K562 (cell line): ENCODE data around the gene IRAG1. TPM values are rescaled to one million over a fixed set of nuclear protein-coding genes. Genes with fewer than 3 reads are reported as not detected.

Experiments
- CBX2 ChIP-seq: fragments of 200-600 bp; sonication (generic); IDR thresholded peaks from one replicate; pipeline ENCODE4 v1.6.1; 2012; ENCODE audit warnings: mild to moderate bottlenecking, low read length, inconsistent platforms; ENCODE audit not compliant: insufficient read depth, poor library complexity, severe bottlenecking
- DPF2 ChIP-seq: fragments of 450-650 bp; IDR thresholded peaks from 2 replicates; pipeline ENCODE4 v1.6.1; 2016
- HNRNPUL1 ChIP-seq: fragments of 200-400 bp; formaldehyde crosslinking; IDR thresholded peaks from 2 replicates; pipeline ENCODE4 v1.6.1; 2017; ENCODE audit warnings: low read length
- NCOR1 ChIP-seq: fragments of 450-650 bp; IDR thresholded peaks from 2 replicates; pipeline ENCODE4 v1.6.1; 2016; ENCODE audit warnings: mild to moderate bottlenecking, moderate library complexity
- SNIP1 ChIP-seq: fragments of 450-650 bp; IDR thresholded peaks from 2 replicates; pipeline ENCODE4 v1.7.1; 2017; ENCODE audit warnings: low read depth, mild to moderate bottlenecking
- ZNF584 ChIP-seq: fragments of 200-800 bp; sonication (Bioruptor generic); IDR thresholded peaks from 2 replicates; pipeline ENCODE4 v1.6.1; 2016; ENCODE audit warnings: low read depth, mild to moderate bottlenecking, missing genetic modification characterization, missing compliant biosample characterization
- polyA plus RNA-seq, 8 experiments: library from polyadenylated mRNA; depleted of rRNA in 4 of 8; stranded (reverse) in 5 of 8; unstranded in 3 of 8; fragments of >200 nt; fragmentation: Nextera tagmentation in 2 of 8; fragmentation: Illumina TruSeq in 1 of 8; extraction: Ambion mirVana in 2 of 8; extraction: Trizol in 1 of 8; gene quantifications; 2 replicates each; pipeline versions ENCODE4 v1.2.1 to v1.2.3, GENCODE V29; 2011 to 2014; ENCODE audit warnings: inconsistent platforms in 1 of 8, missing spikeins in 1 of 8
- total RNA-seq, 7 experiments: library from RNA; depleted of rRNA in 6 of 7; stranded (reverse); fragments of >200 nt in 6 of 7; fragmentation: Illumina TruSeq in 2 of 7; extraction: Trizol in 2 of 7; gene quantifications; 2 replicates each; pipeline versions ENCODE4 v1.2.1 to v1.2.3, GENCODE V29; 2011 to 2021; ENCODE audit warnings: low replicate concordance in 1 of 7
- TF ChIP-seq, protein P1 (sequence below): fragments of 450-650 bp; formaldehyde crosslinking; IDR thresholded peaks from 2 replicates; pipeline ENCODE4 v1.4.0; 2020; ENCODE audit warnings: mild to moderate bottlenecking
- TF ChIP-seq, protein P2 (sequence below): fragments of 250-450 bp; sonication (Bioruptor Pico); IDR thresholded peaks from 2 replicates; pipeline ENCODE4 v1.9.0; 2021; ENCODE audit warnings: mild to moderate bottlenecking

The IRAG1 gene
- total and polyA plus RNA-seq, 9 of the 15 experiments (the other 6 are each of a cell fraction or from before 2014, with no cell fraction given), result 0.01 to 0.22 (median 0.09) TPM; not detected in 1

GRCh38 chr11:10735481-10736475, 42.2 kb upstream of the IRAG1 start (continued):
- TF ChIP-seq CBX2 (no peak), NCOR1 (no peak), ZNF584 (CRISPR knock-in tag) (no peak), HNRNPUL1 (no peak), SNIP1 (no peak), DPF2 (no peak)
- TF ChIP-seq, protein P1, sequence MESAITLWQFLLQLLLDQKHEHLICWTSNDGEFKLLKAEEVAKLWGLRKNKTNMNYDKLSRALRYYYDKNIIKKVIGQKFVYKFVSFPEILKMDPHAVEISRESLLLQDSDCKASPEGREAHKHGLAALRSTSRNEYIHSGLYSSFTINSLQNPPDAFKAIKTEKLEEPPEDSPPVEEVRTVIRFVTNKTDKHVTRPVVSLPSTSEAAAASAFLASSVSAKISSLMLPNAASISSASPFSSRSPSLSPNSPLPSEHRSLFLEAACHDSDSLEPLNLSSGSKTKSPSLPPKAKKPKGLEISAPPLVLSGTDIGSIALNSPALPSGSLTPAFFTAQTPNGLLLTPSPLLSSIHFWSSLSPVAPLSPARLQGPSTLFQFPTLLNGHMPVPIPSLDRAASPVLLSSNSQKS, result no peak
- TF ChIP-seq, protein P2, sequence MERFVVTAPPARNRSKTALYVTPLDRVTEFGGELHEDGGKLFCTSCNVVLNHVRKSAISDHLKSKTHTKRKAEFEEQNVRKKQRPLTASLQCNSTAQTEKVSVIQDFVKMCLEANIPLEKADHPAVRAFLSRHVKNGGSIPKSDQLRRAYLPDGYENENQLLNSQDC (CRISPR knock-in tag), result no peak
- TF ChIP-seq, all 486 proteins: peak for 110
